Activated CD8-positive, alpha-beta memory T cell treated with anti-CD3 and anti-CD28 coated beads, Interleukin-2, amount 10 ng/mL, durations not matched to agents 7 days and 5 days (primary cell): ENCODE data around the gene ADK. TPM values are rescaled to one million over a fixed set of nuclear protein-coding genes. Genes with fewer than 3 reads are reported as not detected.
"Not testable (repeated sequence)": the region's sequence is repeated elsewhere in the genome, so short reads cannot be mapped to it uniquely, and the experiment has no call there.

Source experiments
- ATAC-seq: fragments of 150-1000 bp; cut with Tn5 transposase; one replicate; pipeline ENCODE4 v1.10.0; 2021; ENCODE audit warnings: moderate library complexity
- CTCF ChIA-PET: fragments of 350-600 bp; sonication (Branson Sonifier 250); formaldehyde crosslinking; loops from one replicate; lab custom pipeline; 2021; ENCODE audit warnings: antibody characterized with exemption; lab: Charles Lee
- DNase-seq: peaks from one replicate; pipeline ENCODE4 v3.0.0-alpha.2; 2020
- H3K27ac Mint-ChIP-seq: one replicate; pipeline ENCODE4 v1.8.0; 2021; ENCODE audit warnings: mild to moderate bottlenecking, mixed read lengths
- H3K27me3 Mint-ChIP-seq: one replicate; pipeline ENCODE4 v1.8.0; 2021; ENCODE audit warnings: mixed read lengths
- H3K36me3 Mint-ChIP-seq: one replicate; pipeline ENCODE4 v1.8.0; 2021; ENCODE audit warnings: mild to moderate bottlenecking, mixed read lengths
- H3K4me1 Mint-ChIP-seq: one replicate; pipeline ENCODE4 v1.8.0; 2021; ENCODE audit warnings: mixed read lengths
- H3K4me3 Mint-ChIP-seq: one replicate; pipeline ENCODE4 v1.8.0; 2021; ENCODE audit warnings: mild to moderate bottlenecking, moderate library complexity, mixed read lengths
- H3K9me3 Mint-ChIP-seq: one replicate; pipeline ENCODE4 v1.8.0; 2022; ENCODE audit warnings: low read depth, mixed read lengths
- total RNA-seq, 2 experiments: library from RNA; stranded (reverse); gene quantifications; one replicate each; pipeline ENCODE4 v1.2.3, GENCODE V29; 2021

ADK gene
- total RNA-seq, 2 experiments from 2014 or later = 38.3 to 46.2 TPM

DNA sequence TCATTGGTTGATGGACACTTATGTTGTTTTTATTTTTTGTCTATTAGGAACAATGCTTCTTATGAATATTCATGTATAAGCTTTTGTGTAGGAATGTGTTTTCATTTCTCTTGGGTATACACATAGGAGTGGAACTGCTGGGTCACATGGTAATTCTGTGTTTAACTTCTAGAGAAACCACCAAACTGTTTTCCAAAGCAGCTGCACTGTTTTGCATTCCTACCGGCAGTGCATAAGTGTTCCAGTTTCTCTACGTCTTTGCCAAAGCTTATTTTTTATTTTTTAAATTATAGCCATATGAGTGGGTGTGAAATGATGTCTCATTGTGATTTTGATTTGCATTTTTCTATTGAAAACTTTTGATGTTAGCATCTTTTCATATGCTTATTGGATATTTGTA is 51.3 kb downstream of the ADK start:
- H3K27me3 Mint-ChIP-seq = no peaks in the 10 kb centered on the region
- peaks cover 7% of the 10 kb centered on the region for H3K4me1 Mint-ChIP-seq
- DNase-seq (no peak), ATAC-seq (no peak)
- CTCF ChIA-PET = interaction anchor here (1.5 to 2.3 kb wide), 2 partner anchors 12 to 42 kb away, joined by 3 to 6 read pairs; no protein-coding TSS in a partner anchor
- H3K9me3 Mint-ChIP-seq = peaks cover 3% of the 10 kb centered on the region
- peaks cover 23% of the 10 kb centered on the region for H3K36me3 Mint-ChIP-seq
- H3K4me3 Mint-ChIP-seq = no peak overlapping the region
- H3K27ac Mint-ChIP-seq = no peak overlapping the region

DNA sequence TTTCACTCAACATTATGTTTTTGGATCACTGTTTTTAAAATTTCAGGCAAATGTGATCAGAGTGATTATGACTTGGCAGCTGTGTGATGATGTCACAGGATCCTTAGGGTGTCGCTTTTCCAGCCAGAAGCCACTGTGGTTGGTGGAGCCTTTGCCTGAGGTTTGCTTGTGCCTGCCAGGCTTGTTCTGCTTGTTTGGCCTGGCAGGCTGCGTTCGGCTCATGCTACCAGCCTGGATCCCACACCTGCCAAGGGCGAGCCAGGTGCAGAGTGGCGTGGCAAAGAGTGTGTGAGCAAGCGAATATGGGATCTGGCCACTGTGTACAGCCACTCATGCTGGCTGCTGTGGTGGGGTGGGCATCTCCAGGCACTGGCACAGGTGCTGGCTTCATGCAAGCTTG is 55.7 kb downstream of the ADK start:
- Mint-ChIP-seq H3K27ac (no peak overlapping the region), H3K36me3 (peaks cover 18% of the 10 kb centered on the region), H3K27me3 (no peaks in the 10 kb centered on the region), H3K4me3 (no peak overlapping the region), H3K9me3 (no peaks in the 10 kb centered on the region), H3K4me1 (peaks cover 5% of the 10 kb centered on the region)
- CTCF ChIA-PET = no interaction called here
- DNase-seq (no peak), ATAC-seq (no peak)

DNA sequence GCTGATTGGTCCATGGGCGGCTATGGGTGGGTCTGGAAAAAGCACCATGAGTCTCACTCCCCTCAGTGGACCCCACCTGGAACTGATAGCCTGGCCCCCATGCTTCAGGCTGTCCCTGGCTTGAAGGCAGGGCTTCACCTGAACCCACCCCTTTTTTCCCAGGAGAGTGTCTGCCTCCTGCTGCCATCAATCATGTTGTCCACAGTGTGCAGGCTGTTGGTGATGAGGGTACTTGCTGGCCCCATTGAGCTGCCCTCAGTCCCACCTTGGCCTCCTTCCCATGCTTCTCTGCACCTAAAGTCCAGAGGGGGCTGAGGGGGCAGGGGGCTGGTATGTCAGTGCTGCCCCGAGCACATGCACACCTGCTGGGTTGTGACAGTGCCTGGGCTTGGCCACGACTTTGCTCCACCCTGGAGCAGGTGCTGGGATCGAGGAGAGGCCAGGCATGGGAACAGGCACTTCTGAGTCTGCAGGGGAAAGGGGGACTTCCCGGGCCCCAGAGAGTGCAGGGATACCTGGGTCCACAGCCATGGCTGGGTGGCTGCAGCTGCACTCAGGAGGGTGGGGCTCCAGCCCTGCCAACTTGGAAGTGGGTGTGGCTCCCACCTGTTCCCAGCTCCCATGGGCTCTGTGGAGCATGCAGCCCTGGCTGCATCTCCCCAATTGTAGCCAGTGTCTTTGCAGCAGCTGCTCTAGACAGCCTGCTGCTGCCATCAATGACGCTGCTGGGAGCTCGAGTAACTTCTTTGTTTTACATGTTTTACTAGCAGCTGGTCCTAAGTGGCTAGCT is 56.9 kb downstream of the ADK start:
- Mint-ChIP-seq H3K4me3 (no peak overlapping the region), H3K27ac (no peak overlapping the region), H3K27me3 (no peaks in the 10 kb centered on the region), H3K9me3 (no peaks in the 10 kb centered on the region), H3K4me1 (peaks cover 5% of the 10 kb centered on the region), H3K36me3 (peaks cover 14% of the 10 kb centered on the region)
- CTCF ChIA-PET = interaction anchor here (1.1 kb wide), 1 partner anchor 19 kb away, joined by 3 read pairs; no protein-coding TSS in a partner anchor
- ATAC-seq (peak; percentile 12), DNase-seq (no peak)

DNA sequence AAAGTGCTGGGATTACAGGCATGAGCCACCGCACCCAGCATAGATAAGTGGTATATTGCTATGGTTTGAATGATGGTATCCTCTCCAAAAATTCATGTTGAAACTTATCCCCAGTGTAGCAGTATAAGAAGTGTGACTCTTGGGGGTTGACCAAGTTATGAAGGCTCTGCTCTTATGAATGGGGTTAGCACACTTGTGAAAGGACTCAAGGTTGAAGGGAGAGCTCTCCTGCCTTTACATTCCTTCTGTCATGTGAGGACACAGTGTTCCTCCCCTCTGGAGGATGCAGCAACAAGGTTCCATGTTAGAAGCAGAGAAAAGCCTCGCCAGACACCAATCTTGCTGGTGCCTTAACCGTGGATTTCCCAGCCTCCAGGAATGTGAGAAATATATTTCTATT is 58.0 kb downstream of the ADK start:
- H3K9me3 Mint-ChIP-seq = no peaks in the 10 kb centered on the region
- ATAC-seq (no peak), DNase-seq (no peak)
- CTCF ChIA-PET = interaction anchor here (1.1 kb wide), 1 partner anchor 18 kb away, joined by 3 read pairs; no protein-coding TSS in a partner anchor
- no peaks in the 10 kb centered on the region for H3K27me3 Mint-ChIP-seq
- H3K36me3 Mint-ChIP-seq = peaks cover 12% of the 10 kb centered on the region
- no peak overlapping the region for H3K4me3 Mint-ChIP-seq
- H3K4me1 Mint-ChIP-seq = peaks cover 8% of the 10 kb centered on the region
- no peak overlapping the region for H3K27ac Mint-ChIP-seq

DNA sequence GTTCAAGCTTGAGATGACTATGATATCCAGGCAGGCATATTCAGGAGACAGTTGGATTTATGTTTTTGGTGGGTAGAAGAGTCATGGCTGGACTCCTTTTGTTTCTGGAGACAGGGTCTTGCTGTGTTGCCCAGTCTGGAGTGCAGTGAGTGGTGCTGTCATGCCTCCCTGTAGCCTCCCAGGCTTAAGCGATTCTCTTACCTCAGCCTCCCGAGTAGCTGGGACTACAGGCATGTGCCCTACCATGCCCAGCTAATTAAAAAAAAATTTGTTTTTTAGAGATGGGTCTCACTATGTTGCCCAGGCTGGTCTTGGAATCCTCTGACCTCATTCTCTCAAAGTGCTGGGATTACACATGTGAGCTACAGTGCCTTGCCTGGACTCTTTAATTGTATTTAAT is 62.0 kb downstream of the ADK start:
- Mint-ChIP-seq H3K27me3 (no peaks in the 10 kb centered on the region), H3K36me3 (peaks cover 8% of the 10 kb centered on the region), H3K4me1 (peaks cover 4% of the 10 kb centered on the region), H3K9me3 (no peaks in the 10 kb centered on the region), H3K4me3 (no peak overlapping the region), H3K27ac (no peak overlapping the region)
- no peak for ATAC-seq
- CTCF ChIA-PET = interaction anchor here (0.6 to 2.8 kb wide), 14 partner anchors 10 to 1041 kb away, joined by 3 to 9 read pairs (median 4); partner anchors contain the start of genes ADK and AP3M1
- DNase-seq = no peak

GRCh38 chr10:74213571-74214162 is 62.6 kb downstream of the ADK start:
- Mint-ChIP-seq H3K4me3 (no peak overlapping the region), H3K27me3 (no peaks in the 10 kb centered on the region), H3K4me1 (peaks cover 4% of the 10 kb centered on the region), H3K36me3 (peaks cover 10% of the 10 kb centered on the region), H3K9me3 (no peaks in the 10 kb centered on the region), H3K27ac (no peak overlapping the region)
- CTCF ChIA-PET = interaction anchor here (0.6 to 2.8 kb wide), 14 partner anchors 10 to 1042 kb away, joined by 3 to 9 read pairs (median 4); partner anchors contain the start of genes ADK and AP3M1
- peak; percentile 54 for DNase-seq
- no peak for ATAC-seq

GRCh38 chr10:74217110-74217509 is 66.1 kb downstream of the ADK start:
- CTCF ChIA-PET, H3K9me3 Mint-ChIP-seq: not testable (repeated sequence)

GRCh38 chr10:74222467-74222866 is 71.4 kb downstream of the ADK start:
- Mint-ChIP-seq H3K36me3 (peaks cover 14% of the 10 kb centered on the region), H3K4me1 (peaks cover 15% of the 10 kb centered on the region)
- CTCF ChIA-PET = interaction anchor here (1.0 to 1.8 kb wide), 2 partner anchors 9 to 12 kb away, joined by 6 read pairs; no protein-coding TSS in a partner anchor
- H3K27me3 Mint-ChIP-seq, DNase-seq, ATAC-seq, H3K4me3 Mint-ChIP-seq, H3K27ac Mint-ChIP-seq, H3K9me3 Mint-ChIP-seq: not testable (repeated sequence)

More at GRCh38 chr10:74217110-74217509, 66.1 kb downstream of the ADK start:
- not testable (repeated sequence) for H3K4me3 Mint-ChIP-seq, H3K36me3 Mint-ChIP-seq, DNase-seq, H3K4me1 Mint-ChIP-seq, H3K27ac Mint-ChIP-seq, ATAC-seq, H3K27me3 Mint-ChIP-seq

- Mint-ChIP-seq H3K27me3 (no peaks in the 10 kb centered on the region), H3K4me1 (peaks cover 24% of the 10 kb centered on the region), H3K4me3 (peak overlapping the region; percentile 53), H3K9me3 (no peaks in the 10 kb centered on the region), H3K36me3 (peaks cover 12% of the 10 kb centered on the region), H3K27ac (peak overlapping the region; percentile 82)
- DNase-seq (no peak), ATAC-seq (peak; percentile 67)
- CTCF ChIA-PET = interaction anchor here (1.0 to 1.8 kb wide), 4 partner anchors 10 to 20 kb away, joined by 3 to 6 read pairs (median 6); no protein-coding TSS in a partner anchor
These were observed 72.9 kb downstream of the ADK start for GRCh38 chr10:74223755-74224529.

- Mint-ChIP-seq H3K27me3 (no peaks in the 10 kb centered on the region), H3K9me3 (no peaks in the 10 kb centered on the region), H3K27ac (peak overlapping the region; percentile 86), H3K4me3 (no peak overlapping the region), H3K36me3 (peaks cover 14% of the 10 kb centered on the region), H3K4me1 (peaks cover 27% of the 10 kb centered on the region)
- ATAC-seq (peak; percentile 63), DNase-seq (no peak)
- CTCF ChIA-PET = interaction anchor here (0.7 to 1.9 kb wide), 6 partner anchors 13 to 341 kb away, joined by 3 to 7 read pairs (median 3); partner anchors contain the start of genes ADK and AP3M1
These were observed 76.8 kb downstream of the ADK start for GRCh38 chr10:74227697-74228424.

- no peaks in the 10 kb centered on the region for H3K27me3 Mint-ChIP-seq
- H3K36me3 Mint-ChIP-seq = peaks cover 6% of the 10 kb centered on the region
- H3K27ac Mint-ChIP-seq = no peak overlapping the region
- no peaks in the 10 kb centered on the region for H3K9me3 Mint-ChIP-seq
- CTCF ChIA-PET = interaction anchor here (0.7 to 1.4 kb wide), 3 partner anchors 11 to 17 kb away, joined by 3 to 4 read pairs (median 3); no protein-coding TSS in a partner anchor
- no peak for ATAC-seq
- DNase-seq = no peak
- H3K4me3 Mint-ChIP-seq = no peak overlapping the region
- H3K4me1 Mint-ChIP-seq = peaks cover 14% of the 10 kb centered on the region
These were observed 80.4 kb downstream of the ADK start for GRCh38 chr10:74231375-74231774.

GRCh38 chr10:74233281-74233680 is 82.3 kb downstream of the ADK start:
- ATAC-seq (no peak), DNase-seq (no peak)
- Mint-ChIP-seq H3K27ac (no peak overlapping the region), H3K4me3 (no peak overlapping the region), H3K9me3 (no peaks in the 10 kb centered on the region), H3K4me1 (peaks cover 5% of the 10 kb centered on the region), H3K27me3 (no peaks in the 10 kb centered on the region), H3K36me3 (peaks cover 3% of the 10 kb centered on the region)
- CTCF ChIA-PET = interaction anchor here (1.8 to 3.2 kb wide), 3 partner anchors 10 to 85 kb away, joined by 6 to 15 read pairs (median 6); no protein-coding TSS in a partner anchor
